Nucleus accumbens (tissue), 56 donors: ENCODE measurements around the gene LIN37.
A peak's percentile ranks its signal among the peaks of the same experiment; 100 is the strongest.
"Not testable (repeated sequence)": the region's sequence is repeated elsewhere in the genome, so short reads cannot be mapped to it uniquely, and the experiment has no call there.

Experiments
- DNase-seq, 56 donors: peaks; one replicate each; lab custom pipeline; 2025; lab: John Stamatoyannopoulos, UW

The LIN37 gene

GRCh38 chr19:35785339-35785627 is 36.9 kb downstream of the LIN37 start:
- no peak for DNase-seq

- no peak for DNase-seq
Observed at GRCh38 chr19:35786299-35787160, 38.2 kb downstream of the LIN37 start.

GRCh38 chr19:35787227-35787799 is 38.9 kb downstream of the LIN37 start:
- DNase-seq: no peak

GRCh38 chr19:35788205-35788960 is 40.0 kb downstream of the LIN37 start:
- no peak for DNase-seq

GRCh38 chr19:35789195-35789977 is 41.0 kb downstream of the LIN37 start:
- no peak for DNase-seq

GRCh38 chr19:35789978-35790944 is 41.9 kb downstream of the LIN37 start:
- peak in 1 of 56 donors; percentile 2 for DNase-seq

GRCh38 chr19:35790981-35791813 is 42.8 kb downstream of the LIN37 start:
- no peak for DNase-seq

- no peak for DNase-seq
Observed at GRCh38 chr19:35791814-35792279, 43.5 kb downstream of the LIN37 start.

GRCh38 chr19:35792312-35792711 is 43.9 kb downstream of the LIN37 start:
- DNase-seq: no peak

GRCh38 chr19:35792888-35793287 is 44.5 kb downstream of the LIN37 start:
- DNase-seq: no peak

- DNase-seq: no peak
Observed at GRCh38 chr19:35793381-35794165, 45.2 kb downstream of the LIN37 start.

- DNase-seq: not testable (repeated sequence)
Observed at GRCh38 chr19:35795564-35795963, 47.2 kb downstream of the LIN37 start.

GRCh38 chr19:35796645-35797542 is 48.5 kb downstream of the LIN37 start:
- no peak for DNase-seq

GRCh38 chr19:35797663-35798062 is 49.3 kb downstream of the LIN37 start:
- DNase-seq: peak in 17 of 56 donors; percentile 2 to 59 (median 16)

- no peak for DNase-seq
Observed at GRCh38 chr19:35801828-35802227, 53.5 kb downstream of the LIN37 start.
